Measurements from ENCODE around the gene SURF4. TPM values are rescaled to one million over a fixed set of nuclear protein-coding genes. Genes with fewer than 3 reads are reported as not detected.

SURF4 gene
- total and polyA plus RNA-seq, 2 of the 13 experiments (the other 11 are each of a cell fraction or from before 2014, with no cell fraction given) = 220 to 265 TPM

DNA sequence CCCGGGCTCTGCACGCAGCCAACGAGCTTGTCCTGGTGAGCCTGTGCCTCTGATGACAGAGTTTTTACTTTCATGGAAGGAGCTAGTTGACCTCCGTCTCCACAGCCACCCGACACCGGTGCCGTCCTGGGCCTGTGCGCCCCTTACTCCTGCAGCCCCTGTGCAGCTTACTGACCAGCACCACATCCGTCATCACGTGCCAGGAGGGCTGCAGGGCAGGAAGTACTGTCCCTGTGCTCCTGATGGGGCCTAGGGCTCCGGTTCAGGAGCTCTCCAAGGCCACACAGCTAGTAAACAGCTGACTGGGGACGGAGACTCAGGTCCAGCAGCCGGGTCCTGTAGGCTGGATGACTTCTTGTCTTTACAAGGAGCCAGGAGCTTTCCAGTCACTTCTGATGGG lies 10.5 kb upstream of the SURF4 start (continued):
- TF ChIP-seq NFKBIZ (CRISPR knock-in tag; IDR thresholded peaks at IDR 0.05) = no peak
- TF ChIP-seq CBX2 (IDR thresholded peaks at IDR 0.05; ENCODE audit: low read depth, low read length) = no peak
- no peak for TF ChIP-seq CBX2 (CRISPR knock-in tag; IDR thresholded peaks at IDR 0.05; ENCODE audit: low read depth)
- peak; percentile 41; the same call in 1 of the 2 replicates for TF ChIP-seq TARDBP (CRISPR knock-in tag; IDR thresholded peaks at IDR 0.05)
- TF ChIP-seq, protein P1, sequence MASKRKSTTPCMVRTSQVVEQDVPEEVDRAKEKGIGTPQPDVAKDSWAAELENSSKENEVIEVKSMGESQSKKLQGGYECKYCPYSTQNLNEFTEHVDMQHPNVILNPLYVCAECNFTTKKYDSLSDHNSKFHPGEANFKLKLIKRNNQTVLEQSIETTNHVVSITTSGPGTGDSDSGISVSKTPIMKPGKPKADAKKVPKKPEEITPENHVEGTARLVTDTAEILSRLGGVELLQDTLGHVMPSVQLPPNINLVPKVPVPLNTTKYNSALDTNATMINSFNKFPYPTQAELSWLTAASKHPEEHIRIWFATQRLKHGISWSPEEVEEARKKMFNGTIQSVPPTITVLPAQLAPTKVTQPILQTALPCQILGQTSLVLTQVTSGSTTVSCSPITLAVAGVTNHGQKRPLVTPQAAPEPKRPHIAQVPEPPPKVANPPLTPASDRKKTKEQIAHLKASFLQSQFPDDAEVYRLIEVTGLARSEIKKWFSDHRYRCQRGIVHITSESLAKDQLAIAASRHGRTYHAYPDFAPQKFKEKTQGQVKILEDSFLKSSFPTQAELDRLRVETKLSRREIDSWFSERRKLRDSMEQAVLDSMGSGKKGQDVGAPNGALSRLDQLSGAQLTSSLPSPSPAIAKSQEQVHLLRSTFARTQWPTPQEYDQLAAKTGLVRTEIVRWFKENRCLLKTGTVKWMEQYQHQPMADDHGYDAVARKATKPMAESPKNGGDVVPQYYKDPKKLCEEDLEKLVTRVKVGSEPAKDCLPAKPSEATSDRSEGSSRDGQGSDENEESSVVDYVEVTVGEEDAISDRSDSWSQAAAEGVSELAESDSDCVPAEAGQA (IDR thresholded peaks at IDR 0.05; ENCODE audit: low read depth) = no peak
- TF ChIP-seq, protein P1 (CRISPR knock-in tag; IDR thresholded peaks at IDR 0.05; ENCODE audit: borderline replicate concordance) = no peak
- TF ChIP-seq HOXA7 (CRISPR knock-in tag; IDR thresholded peaks at IDR 0.05) = no peak
- no peak for TF ChIP-seq ZNF737 (CRISPR knock-in tag; IDR thresholded peaks at IDR 0.05; ENCODE audit: borderline replicate concordance)
- no peak for TF ChIP-seq ZNF703 (CRISPR knock-in tag; IDR thresholded peaks at IDR 0.05; ENCODE audit: borderline replicate concordance)
- TF ChIP-seq, protein P2, sequence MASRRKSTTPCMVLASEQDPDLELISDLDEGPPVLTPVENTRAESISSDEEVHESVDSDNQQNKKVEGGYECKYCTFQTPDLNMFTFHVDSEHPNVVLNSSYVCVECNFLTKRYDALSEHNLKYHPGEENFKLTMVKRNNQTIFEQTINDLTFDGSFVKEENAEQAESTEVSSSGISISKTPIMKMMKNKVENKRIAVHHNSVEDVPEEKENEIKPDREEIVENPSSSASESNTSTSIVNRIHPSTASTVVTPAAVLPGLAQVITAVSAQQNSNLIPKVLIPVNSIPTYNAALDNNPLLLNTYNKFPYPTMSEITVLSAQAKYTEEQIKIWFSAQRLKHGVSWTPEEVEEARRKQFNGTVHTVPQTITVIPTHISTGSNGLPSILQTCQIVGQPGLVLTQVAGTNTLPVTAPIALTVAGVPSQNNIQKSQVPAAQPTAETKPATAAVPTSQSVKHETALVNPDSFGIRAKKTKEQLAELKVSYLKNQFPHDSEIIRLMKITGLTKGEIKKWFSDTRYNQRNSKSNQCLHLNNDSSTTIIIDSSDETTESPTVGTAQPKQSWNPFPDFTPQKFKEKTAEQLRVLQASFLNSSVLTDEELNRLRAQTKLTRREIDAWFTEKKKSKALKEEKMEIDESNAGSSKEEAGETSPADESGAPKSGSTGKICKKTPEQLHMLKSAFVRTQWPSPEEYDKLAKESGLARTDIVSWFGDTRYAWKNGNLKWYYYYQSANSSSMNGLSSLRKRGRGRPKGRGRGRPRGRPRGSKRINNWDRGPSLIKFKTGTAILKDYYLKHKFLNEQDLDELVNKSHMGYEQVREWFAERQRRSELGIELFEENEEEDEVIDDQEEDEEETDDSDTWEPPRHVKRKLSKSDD (CRISPR knock-in tag; IDR thresholded peaks at IDR 0.05; ENCODE audit: low read depth) = no peak
- TF ChIP-seq ZNF563 (CRISPR knock-in tag; IDR thresholded peaks at IDR 0.05) = peak; percentile 61; the same call in 1 of the 2 replicates
- TF ChIP-seq IKZF4 (CRISPR knock-in tag; IDR thresholded peaks at IDR 0.05; ENCODE audit: borderline replicate concordance, low read depth, not compliant biosample characterization) = no peak
- TF ChIP-seq, protein P3, sequence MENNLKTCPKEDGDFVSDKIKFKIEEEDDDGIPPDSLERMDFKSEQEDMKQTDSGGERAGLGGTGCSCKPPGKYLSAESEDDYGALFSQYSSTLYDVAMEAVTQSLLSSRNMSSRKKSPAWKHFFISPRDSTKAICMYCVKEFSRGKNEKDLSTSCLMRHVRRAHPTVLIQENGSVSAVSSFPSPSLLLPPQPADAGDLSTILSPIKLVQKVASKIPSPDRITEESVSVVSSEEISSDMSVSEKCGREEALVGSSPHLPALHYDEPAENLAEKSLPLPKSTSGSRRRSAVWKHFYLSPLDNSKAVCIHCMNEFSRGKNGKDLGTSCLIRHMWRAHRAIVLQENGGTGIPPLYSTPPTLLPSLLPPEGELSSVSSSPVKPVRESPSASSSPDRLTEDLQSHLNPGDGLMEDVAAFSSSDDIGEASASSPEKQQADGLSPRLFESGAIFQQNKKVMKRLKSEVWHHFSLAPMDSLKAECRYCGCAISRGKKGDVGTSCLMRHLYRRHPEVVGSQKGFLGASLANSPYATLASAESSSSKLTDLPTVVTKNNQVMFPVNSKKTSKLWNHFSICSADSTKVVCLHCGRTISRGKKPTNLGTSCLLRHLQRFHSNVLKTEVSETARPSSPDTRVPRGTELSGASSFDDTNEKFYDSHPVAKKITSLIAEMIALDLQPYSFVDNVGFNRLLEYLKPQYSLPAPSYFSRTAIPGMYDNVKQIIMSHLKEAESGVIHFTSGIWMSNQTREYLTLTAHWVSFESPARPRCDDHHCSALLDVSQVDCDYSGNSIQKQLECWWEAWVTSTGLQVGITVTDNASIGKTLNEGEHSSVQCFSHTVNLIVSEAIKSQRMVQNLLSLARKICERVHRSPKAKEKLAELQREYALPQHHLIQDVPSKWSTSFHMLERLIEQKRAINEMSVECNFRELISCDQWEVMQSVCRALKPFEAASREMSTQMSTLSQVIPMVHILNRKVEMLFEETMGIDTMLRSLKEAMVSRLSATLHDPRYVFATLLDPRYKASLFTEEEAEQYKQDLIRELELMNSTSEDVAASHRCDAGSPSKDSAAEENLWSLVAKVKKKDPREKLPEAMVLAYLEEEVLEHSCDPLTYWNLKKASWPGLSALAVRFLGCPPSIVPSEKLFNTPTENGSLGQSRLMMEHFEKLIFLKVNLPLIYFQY (CRISPR knock-in tag; IDR thresholded peaks at IDR 0.05; ENCODE audit: borderline replicate concordance) = no peak; the same call in 1 of the 2 replicates
- no peak for TF ChIP-seq ZNF75D (CRISPR knock-in tag; IDR thresholded peaks at IDR 0.05; ENCODE audit: borderline replicate concordance)
- TF ChIP-seq, protein P4, sequence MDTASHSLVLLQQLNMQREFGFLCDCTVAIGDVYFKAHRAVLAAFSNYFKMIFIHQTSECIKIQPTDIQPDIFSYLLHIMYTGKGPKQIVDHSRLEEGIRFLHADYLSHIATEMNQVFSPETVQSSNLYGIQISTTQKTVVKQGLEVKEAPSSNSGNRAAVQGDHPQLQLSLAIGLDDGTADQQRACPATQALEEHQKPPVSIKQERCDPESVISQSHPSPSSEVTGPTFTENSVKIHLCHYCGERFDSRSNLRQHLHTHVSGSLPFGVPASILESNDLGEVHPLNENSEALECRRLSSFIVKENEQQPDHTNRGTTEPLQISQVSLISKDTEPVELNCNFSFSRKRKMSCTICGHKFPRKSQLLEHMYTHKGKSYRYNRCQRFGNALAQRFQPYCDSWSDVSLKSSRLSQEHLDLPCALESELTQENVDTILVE (CRISPR knock-in tag; IDR thresholded peaks at IDR 0.05) = no peak
- peak; percentile 81; the same call in 1 of the 2 replicates for TF ChIP-seq ZNF264 (CRISPR knock-in tag; IDR thresholded peaks at IDR 0.05)
